NCI-H2196 treated with DMSO at 0.1 percent for 48 hours (cell line): Measurements from ENCODE around the gene ABCB1.
"Not testable (repeated sequence)": the region's sequence is repeated elsewhere in the genome, so short reads cannot be mapped to it uniquely, and the experiment has no call there.

Experiments used
- DNase-seq: peaks from one replicate; lab custom pipeline; 2025; ENCODE audit not compliant: unreplicated experiment; lab: John Stamatoyannopoulos, UW

Gene ABCB1

GRCh38 chr7:87580636-87581035, 20.0 kb downstream of the ABCB1 start:
- DNase-seq = no peak

- DNase-seq = no peak
Measured at GRCh38 chr7:87575521-87575920, 25.2 kb downstream of the ABCB1 start.

- no peak for DNase-seq
Measured at GRCh38 chr7:87574630-87575029, 26.1 kb downstream of the ABCB1 start.

- not testable (repeated sequence) for DNase-seq
Measured at GRCh38 chr7:87572513-87572912, 28.2 kb downstream of the ABCB1 start.

GRCh38 chr7:87570178-87570577, 30.5 kb downstream of the ABCB1 start:
- no peak for DNase-seq

- no peak for DNase-seq
Measured at GRCh38 chr7:87567052-87567451, 33.6 kb downstream of the ABCB1 start.

- DNase-seq = no peak
Measured at GRCh38 chr7:87566311-87566900, 34.3 kb downstream of the ABCB1 start.

GRCh38 chr7:87565877-87566276, 34.8 kb downstream of the ABCB1 start:
- DNase-seq = no peak

- DNase-seq = no peak
Measured at GRCh38 chr7:87564296-87564963, 36.3 kb downstream of the ABCB1 start.

GRCh38 chr7:87561702-87562101, 39.0 kb downstream of the ABCB1 start:
- no peak for DNase-seq

GRCh38 chr7:87561102-87561501, 39.6 kb downstream of the ABCB1 start:
- no peak for DNase-seq

GRCh38 chr7:87552351-87552900, 48.3 kb downstream of the ABCB1 start:
- DNase-seq = no peak

GRCh38 chr7:87548123-87548919, 52.4 kb downstream of the ABCB1 start:
- no peak for DNase-seq

- no peak for DNase-seq
Measured at GRCh38 chr7:87545760-87546159, 54.9 kb downstream of the ABCB1 start.

- no peak for DNase-seq
Measured at GRCh38 chr7:87543623-87544022, 57.1 kb downstream of the ABCB1 start.

- DNase-seq = no peak
Measured at GRCh38 chr7:87541648-87542047, 59.0 kb downstream of the ABCB1 start.

- DNase-seq = no peak
Measured at GRCh38 chr7:87538052-87538451, 62.6 kb downstream of the ABCB1 start.

- DNase-seq = no peak
Measured at GRCh38 chr7:87534072-87534471, 66.6 kb downstream of the ABCB1 start.

- no peak for DNase-seq
Measured at GRCh38 chr7:87530126-87530525, 70.6 kb downstream of the ABCB1 start.

- DNase-seq = no peak
Measured at GRCh38 chr7:87528730-87529129, 72.0 kb downstream of the ABCB1 start.

- no peak for DNase-seq
Measured at GRCh38 chr7:87518735-87519134, 81.9 kb downstream of the ABCB1 start.

GRCh38 chr7:87517891-87518290, 82.8 kb downstream of the ABCB1 start:
- DNase-seq = no peak
